NCI-H460 (cell line): Measurements from ENCODE around the gene C1QBP. TPM values are rescaled to one million over a fixed set of nuclear protein-coding genes. Genes with fewer than 3 reads are reported as not detected.

Experiments used
- DNase-seq: peaks from one replicate; pipeline ENCODE4 v3.0.0-alpha.2; 2016; ENCODE audit warnings: low read depth; ENCODE audit errors: extremely low read depth
- polyA plus RNA-seq: library from polyadenylated mRNA; depleted of rRNA; stranded (reverse); fragments of >200 nt; gene quantifications from 2 replicates; pipeline ENCODE4 v1.2.3, GENCODE V29; 2014; cell fraction: nucleus; rRNA removed
- total RNA-seq: library from RNA; depleted of rRNA; stranded (reverse); fragments of >200 nt; shearing (Covaris generic); gene quantifications from 2 replicates; pipeline ENCODE4 v1.2.3, GENCODE V29; 2014; rRNA removed

The C1QBP gene, protein sequence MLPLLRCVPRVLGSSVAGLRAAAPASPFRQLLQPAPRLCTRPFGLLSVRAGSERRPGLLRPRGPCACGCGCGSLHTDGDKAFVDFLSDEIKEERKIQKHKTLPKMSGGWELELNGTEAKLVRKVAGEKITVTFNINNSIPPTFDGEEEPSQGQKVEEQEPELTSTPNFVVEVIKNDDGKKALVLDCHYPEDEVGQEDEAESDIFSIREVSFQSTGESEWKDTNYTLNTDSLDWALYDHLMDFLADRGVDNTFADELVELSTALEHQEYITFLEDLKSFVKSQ
- 725 and 734 TPM in 2 replicates for total RNA-seq
- polyA plus RNA-seq, result 898 and 970 TPM in 2 replicates

DNA sequence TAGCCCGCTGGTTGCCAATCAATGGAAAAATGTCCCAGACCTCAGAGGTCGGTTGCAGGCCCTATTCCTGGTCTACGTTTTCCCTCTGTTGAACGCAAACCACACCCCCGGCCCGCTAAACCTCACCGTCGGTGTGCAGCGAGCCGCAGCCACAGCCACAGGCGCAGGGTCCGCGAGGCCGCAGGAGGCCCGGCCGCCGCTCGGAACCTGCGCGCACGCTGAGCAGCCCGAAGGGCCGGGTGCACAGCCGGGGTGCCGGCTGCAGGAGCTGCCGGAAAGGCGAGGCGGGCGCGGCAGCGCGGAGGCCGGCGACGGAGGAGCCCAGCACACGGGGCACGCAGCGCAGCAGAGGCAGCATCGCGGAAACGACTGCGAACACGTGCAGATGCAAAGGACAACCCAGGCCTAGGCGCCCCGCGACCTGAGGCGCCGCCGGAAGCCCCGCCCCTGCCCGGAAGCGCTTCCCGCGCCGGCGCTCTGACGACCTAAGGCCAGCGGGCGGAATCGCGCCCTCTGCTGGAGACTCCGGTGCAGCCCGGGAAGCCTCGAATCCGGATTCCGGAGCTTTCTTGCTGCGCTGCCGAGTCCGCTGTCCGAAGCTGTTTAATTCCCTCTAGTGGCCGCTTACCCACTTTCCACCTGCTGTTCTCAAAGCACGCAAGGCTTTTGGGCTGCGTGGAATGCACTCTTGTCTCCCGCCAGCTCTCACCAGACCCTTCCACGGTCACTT is at the start of gene C1QBP:
Gene C1QBP (minus strand): TSS at position 440 of the 730 bp plus-strand sequence. CDS start 82 bp downstream, at position 358.
- DNase-seq, result peak; percentile 91

GRCh38 chr17:5488752-5489151 is 49.8 kb upstream of the C1QBP start:
- no peak for DNase-seq

DNA sequence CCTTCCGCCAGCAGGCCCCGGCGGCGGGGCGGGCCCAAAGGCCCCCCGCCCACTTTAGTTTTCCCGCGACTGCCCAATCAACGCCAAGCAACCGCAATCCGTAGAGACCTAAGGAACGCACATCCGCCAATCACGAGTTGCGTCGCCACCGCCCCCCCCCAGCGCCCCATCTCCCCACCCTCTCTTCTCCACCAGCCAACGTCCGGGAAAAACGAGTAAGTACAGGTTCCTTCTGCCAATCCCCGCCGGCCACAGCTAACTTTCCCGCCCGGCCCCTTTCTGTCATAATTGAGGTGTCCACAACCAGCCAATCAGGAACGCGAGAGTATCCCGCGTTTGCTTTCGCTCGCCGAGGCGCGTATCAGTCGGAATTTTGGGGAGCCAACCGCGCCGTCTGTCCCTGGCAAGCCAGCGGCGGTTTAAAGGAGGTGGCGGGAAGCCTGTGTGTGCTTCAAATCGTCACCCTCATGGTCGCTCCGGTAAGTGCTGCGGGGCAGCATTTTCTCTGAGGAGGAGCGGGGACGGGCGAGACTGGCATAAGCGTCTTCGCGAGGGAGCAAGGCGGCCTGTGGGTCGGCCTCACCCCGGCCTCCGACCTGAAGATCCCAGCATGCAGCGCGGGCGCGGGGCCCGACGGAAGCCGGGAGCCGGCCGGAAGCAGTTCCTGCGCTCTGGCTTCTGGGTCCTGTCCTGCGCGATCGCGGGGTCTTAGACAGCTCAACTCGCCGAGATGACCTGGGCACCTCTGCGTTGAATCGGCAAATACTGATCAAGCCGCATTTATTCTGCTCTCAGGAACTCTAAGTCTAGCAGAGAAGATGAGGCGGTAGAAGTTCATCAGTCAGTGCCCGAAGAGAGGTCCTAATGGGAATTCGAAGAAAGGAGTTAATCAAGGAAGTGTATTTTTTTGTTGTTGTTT is 47.5 kb upstream of the C1QBP start, which contains the start of gene MIS12:
Gene MIS12 (plus strand): TSS at position 361 of the 919 bp plus-strand sequence. CDS start 2,297 bp downstream, outside the sequence.
- DNase-seq, result peak; percentile 100

- DNase-seq, result no peak
These were observed 46.6 kb upstream of the C1QBP start, which contains the start of gene DERL2 for GRCh38 chr17:5485270-5486205. Gene DERL2 (minus strand): TSS chr17:5486178. CDS start chr17:5486161, 17 bp downstream.

DNA sequence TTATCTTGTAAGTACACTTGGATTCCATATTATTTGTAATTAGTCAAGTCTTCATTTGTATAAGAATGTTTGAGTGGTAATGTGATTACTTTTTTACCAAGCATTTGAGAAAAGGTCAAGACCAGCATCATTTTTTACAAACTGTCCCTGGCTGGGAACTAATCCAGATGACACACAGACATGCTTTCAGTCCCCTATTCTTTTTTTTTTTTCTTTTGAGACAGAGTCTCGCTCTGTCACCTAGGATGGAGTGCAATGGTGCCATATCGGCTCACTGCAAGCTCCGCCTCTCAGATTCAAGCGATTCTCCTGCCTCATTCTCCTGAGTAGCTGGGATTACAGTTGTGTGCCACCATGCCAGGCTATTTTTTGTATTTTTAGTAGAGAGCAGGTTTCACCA is 42.5 kb upstream of the C1QBP start:
- no peak for DNase-seq

DNA sequence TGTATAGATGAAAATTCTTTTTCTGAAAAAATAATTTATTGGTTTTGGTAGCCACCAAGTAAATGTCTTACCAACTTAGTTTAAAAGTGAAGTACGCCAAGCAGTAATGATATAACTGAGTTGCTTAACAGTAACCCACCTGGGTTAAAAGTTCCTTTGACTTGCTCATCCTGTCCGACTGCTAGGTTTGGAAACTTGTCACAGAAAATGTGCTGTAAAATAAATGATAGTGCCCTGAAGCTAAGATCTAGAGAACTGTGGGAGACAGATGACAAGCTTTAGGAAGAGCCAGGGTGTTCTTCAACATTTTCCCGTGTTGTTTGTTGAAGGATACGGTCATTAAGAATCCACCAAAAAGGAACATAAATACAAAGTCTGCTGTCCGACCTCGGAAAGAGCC is 42.0 kb upstream of the C1QBP start:
- no peak for DNase-seq

DNA sequence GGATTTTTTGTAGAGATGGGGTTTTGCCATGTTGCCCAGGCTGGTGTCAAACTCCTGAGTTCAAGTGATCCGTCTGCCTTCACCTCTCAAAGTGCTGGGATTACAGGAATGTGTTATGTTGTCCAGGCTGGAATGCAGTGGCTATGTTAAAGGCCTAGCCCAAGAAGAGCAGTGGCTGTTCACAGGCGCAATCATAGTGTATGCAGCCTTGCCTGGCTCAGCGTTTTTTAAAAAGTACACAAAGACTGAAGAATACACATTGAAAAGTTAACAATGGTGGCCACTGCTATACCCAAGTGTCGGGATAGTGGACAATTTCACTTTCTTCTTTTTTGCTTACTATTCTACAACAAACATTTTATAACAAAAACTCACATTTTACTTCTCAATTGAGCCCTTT is 40.0 kb upstream of the C1QBP start:
- no peak for DNase-seq

- DNase-seq, result no peak
These were observed 35.0 kb upstream of the C1QBP start for GRCh38 chr17:5473906-5474305.

- no peak for DNase-seq
These were observed 33.6 kb upstream of the C1QBP start for GRCh38 chr17:5472511-5472910.

DNA sequence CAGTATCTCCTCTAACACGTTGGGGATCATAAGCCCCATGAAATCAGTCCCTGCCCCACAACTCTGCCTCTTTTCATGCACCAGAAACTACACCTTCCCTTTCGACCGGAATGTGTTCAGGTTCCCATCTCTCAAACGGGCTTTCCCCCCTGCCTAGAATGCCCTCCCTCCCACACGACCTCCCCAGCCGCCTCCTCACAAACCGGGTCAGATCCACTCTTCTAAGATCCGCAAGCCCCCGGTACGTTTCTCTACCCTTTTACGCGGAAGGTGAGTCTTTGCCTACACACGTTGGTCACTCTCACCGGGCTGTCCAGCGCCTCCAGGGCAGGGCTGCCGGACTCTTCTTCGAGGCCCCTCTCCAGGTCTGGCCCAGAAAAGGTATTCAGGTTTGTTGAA is 29.1 kb upstream of the C1QBP start:
- DNase-seq, result no peak

- no peak for DNase-seq
These were observed 28.5 kb upstream of the C1QBP start for GRCh38 chr17:5467416-5467815.

DNA sequence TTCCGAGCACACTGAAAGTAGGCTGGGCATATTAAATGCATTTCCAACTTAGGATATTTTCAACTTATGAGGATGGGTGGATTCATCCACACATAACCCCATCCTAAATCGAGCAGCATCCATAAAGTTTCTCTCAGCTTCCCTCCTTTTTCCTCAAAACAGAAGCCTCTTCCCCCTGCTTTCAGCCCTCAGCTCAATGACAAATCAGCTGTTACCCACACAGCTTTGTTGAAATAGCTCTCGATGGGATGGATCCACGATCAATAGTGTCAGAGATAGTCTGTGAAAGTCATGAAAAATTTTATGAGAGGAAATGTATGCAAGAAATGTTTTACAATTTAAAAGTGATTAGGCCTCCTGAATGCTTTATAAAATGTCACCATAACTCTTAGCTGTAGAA is 27.3 kb upstream of the C1QBP start:
- DNase-seq, result no peak

DNA sequence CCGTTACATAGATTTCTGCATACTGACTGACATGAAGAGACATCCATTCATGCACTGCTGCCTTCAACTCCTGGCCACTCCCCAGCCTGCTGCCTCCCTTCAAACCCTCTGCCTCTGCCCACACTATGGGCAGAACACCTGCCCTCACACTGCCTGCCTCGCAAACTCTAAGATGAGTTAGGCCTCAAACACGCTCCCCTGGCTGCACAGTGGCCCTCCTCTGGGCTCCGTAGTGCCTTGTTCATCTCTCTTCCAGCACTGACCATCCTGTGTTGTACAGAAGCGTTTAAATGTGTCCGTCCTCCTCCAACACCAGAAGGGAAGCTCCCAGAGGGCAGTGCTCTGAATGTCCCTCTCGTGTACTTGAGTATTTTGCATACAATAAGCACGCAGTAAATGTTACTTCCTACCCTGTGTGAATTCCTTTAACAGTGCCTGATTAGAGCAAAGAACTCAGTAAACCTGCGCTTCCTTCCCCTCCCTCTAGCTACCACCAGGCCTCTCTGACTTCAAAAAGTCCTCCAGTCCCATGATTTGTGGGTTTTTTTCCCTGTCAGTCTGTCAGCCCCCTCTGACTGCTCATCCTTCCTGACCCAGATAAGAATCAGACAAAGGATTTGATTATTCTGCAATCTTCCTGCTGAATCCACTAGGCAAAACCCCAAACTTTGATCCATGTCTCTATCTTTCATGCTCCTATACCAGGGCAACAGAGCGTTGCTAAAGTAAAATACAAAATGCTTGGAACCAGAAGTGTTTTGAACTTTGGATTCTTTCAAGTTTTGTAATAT is 26.0 kb upstream of the C1QBP start:
- DNase-seq, result no peak

- no peak for DNase-seq
These were observed 7.8 kb upstream of the C1QBP start for GRCh38 chr17:5446786-5447185.

- no peak for DNase-seq
These were observed 5.3 kb upstream of the C1QBP start for GRCh38 chr17:5444209-5444608.

- no peak for DNase-seq
These were observed 4.8 kb upstream of the C1QBP start for GRCh38 chr17:5443728-5444127.

DNA sequence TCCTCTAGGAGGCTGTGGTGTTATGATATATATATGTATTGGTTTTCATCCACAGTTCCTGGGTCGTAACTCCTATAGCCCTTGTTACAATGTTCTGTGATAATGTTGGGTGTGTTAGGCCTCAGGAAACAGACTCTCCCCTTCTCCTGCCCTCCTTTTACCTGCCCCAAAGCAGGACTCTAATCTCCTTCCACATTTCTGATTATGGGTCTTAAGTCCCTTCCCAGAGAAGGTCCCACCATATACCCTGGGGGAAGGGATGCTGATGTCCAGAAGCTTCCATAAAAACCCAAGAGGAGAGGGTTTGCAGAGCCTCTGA is 450 bp upstream of the C1QBP start:
- DNase-seq, result no peak

GRCh38 chr17:5437721-5438317 is 1.1 kb downstream of the C1QBP start:
- no peak for DNase-seq
